Calu3 (cell line): ENCODE data around the gene ALLC. TPM values are rescaled to one million over a fixed set of nuclear protein-coding genes. Genes with fewer than 3 reads are reported as not detected.

Source experiments
- BruUV-seq: library from RNA; stranded (reverse); fragments of 400-500 nt; replicated peaks from 2 replicates; lab custom pipeline; 2021; lab: Mats Ljungman, UMichigan
- CTCF ChIA-PET: fragments of 300-600 bp; sonication (Branson Sonifier 250); formaldehyde crosslinking; loops from one replicate; lab custom pipeline; 2022; ENCODE audit warnings: antibody characterized with exemption; lab: Charles Lee
- DNase-seq: peaks from one replicate; pipeline ENCODE4 v3.0.0; 2022
- H3K27ac Mint-ChIP-seq: one replicate; pipeline ENCODE4 v1.8.0; 2022; ENCODE audit warnings: mixed read lengths; ENCODE audit not compliant: unreplicated experiment
- H3K27me3 Mint-ChIP-seq: one replicate; pipeline ENCODE4 v1.8.0; 2022; ENCODE audit warnings: mixed read lengths; ENCODE audit not compliant: unreplicated experiment
- H3K36me3 Mint-ChIP-seq: one replicate; pipeline ENCODE4 v1.8.0; 2022; ENCODE audit warnings: mild to moderate bottlenecking, moderate library complexity, mixed read lengths; ENCODE audit not compliant: insufficient read depth, unreplicated experiment
- H3K4me1 Mint-ChIP-seq: one replicate; pipeline ENCODE4 v1.8.0; 2022; ENCODE audit warnings: mild to moderate bottlenecking, low read depth, mixed read lengths; ENCODE audit not compliant: unreplicated experiment
- H3K4me3 Mint-ChIP-seq: one replicate; pipeline ENCODE4 v1.8.0; 2022; ENCODE audit warnings: mild to moderate bottlenecking, low read depth, moderate library complexity, mixed read lengths; ENCODE audit not compliant: unreplicated experiment
- H3K9me3 Mint-ChIP-seq: one replicate; pipeline ENCODE4 v1.8.0; 2022; ENCODE audit warnings: low read depth, mixed read lengths; ENCODE audit not compliant: unreplicated experiment
- CTCF ChIP-seq: fragments of 200-600 bp; IDR thresholded peaks from one replicate; pipeline ENCODE4 v1.8.0; 2022; ENCODE audit warnings: antibody characterized with exemption; ENCODE audit not compliant: unreplicated experiment
- intact Hi-C: fragments of 100-400 bp; cut with micrococcal nuclease; formaldehyde crosslinking; loops from one replicate; pipeline ENCODE4 v1.10.0; 2022; ENCODE audit not compliant: unreplicated experiment
- total RNA-seq: library from RNA; stranded (reverse); gene quantifications from 2 replicates; pipeline ENCODE4 v1.2.3, GENCODE V29; 2022

ALLC gene
- total RNA-seq, 1 experiment from 2014 or later = not detected

GRCh38 chr2:3633089-3633981 is 24.7 kb upstream of the ALLC start:
- no TSS peak for BruUV-seq
- no peak for TF ChIP-seq CTCF
- Mint-ChIP-seq H3K27me3 (peaks cover 83% of the 10 kb centered on the region), H3K27ac (no peak overlapping the region), H3K9me3 (no peaks in the 10 kb centered on the region), H3K4me1 (no peaks in the 10 kb centered on the region), H3K36me3 (no peaks in the 10 kb centered on the region), H3K4me3 (no peak overlapping the region)
- CTCF ChIA-PET = interaction anchor here (0.6 kb wide), 1 partner anchor 11 kb away, joined by 3 read pairs; no protein-coding TSS in a partner anchor
- intact Hi-C loops = no loop called here
- DNase-seq = no peak

- DNase-seq = no peak
- no peaks in the 10 kb centered on the region for H3K36me3 Mint-ChIP-seq
- CTCF ChIA-PET = no interaction called here
- no peaks in the 10 kb centered on the region for H3K4me1 Mint-ChIP-seq
- no peaks in the 10 kb centered on the region for H3K9me3 Mint-ChIP-seq
- no peak overlapping the region for H3K27ac Mint-ChIP-seq
- TF ChIP-seq CTCF = no peak
- no TSS peak for BruUV-seq
- intact Hi-C loops = no loop called here
- H3K4me3 Mint-ChIP-seq = no peak overlapping the region
- H3K27me3 Mint-ChIP-seq = peaks cover 80% of the 10 kb centered on the region
These were observed 23.9 kb upstream of the ALLC start for GRCh38 chr2:3633982-3634595.

GRCh38 chr2:3634596-3635121 is 23.3 kb upstream of the ALLC start:
- CTCF ChIA-PET = no interaction called here

More at GRCh38 chr2:3634596-3635121, 23.3 kb upstream of the ALLC start:
- DNase-seq = no peak
- BruUV-seq = no TSS peak
- H3K4me3 Mint-ChIP-seq = no peak overlapping the region
- TF ChIP-seq CTCF = no peak
- intact Hi-C loops = no loop called here
- H3K9me3 Mint-ChIP-seq = no peaks in the 10 kb centered on the region
- H3K27me3 Mint-ChIP-seq = peaks cover 78% of the 10 kb centered on the region
- H3K4me1 Mint-ChIP-seq = no peaks in the 10 kb centered on the region
- H3K27ac Mint-ChIP-seq = no peak overlapping the region
- H3K36me3 Mint-ChIP-seq = no peaks in the 10 kb centered on the region
